BLaER1 (cell line): ENCODE results near the gene DNPEP.

Source experiments
- H3K27ac ChIP-seq: shearing (Covaris generic); formaldehyde crosslinking; 2 replicates; pipeline ENCODE4 v1.8.1; 2022
- H3K27me3 ChIP-seq: shearing (Covaris generic); formaldehyde crosslinking; 2 replicates; pipeline ENCODE4 v1.8.1; 2022
- H3K36me3 ChIP-seq: shearing (Covaris generic); formaldehyde crosslinking; 2 replicates; pipeline ENCODE4 v1.8.1; 2022
- H3K4me1 ChIP-seq: shearing (Covaris generic); formaldehyde crosslinking; 2 replicates; pipeline ENCODE4 v1.8.1; 2022
- H3K4me2 ChIP-seq: shearing (Covaris generic); formaldehyde crosslinking; 2 replicates; pipeline ENCODE4 v1.8.1; 2022
- H3K4me3 ChIP-seq: shearing (Covaris generic); formaldehyde crosslinking; 2 replicates; pipeline ENCODE4 v1.8.1; 2022
- H3K9ac ChIP-seq: shearing (Covaris generic); formaldehyde crosslinking; 2 replicates; pipeline ENCODE4 v1.8.1; 2022
- H3K9me3 ChIP-seq: shearing (Covaris generic); formaldehyde crosslinking; 2 replicates; pipeline ENCODE4 v1.8.1; 2022
- H4K20me1 ChIP-seq: shearing (Covaris generic); formaldehyde crosslinking; 2 replicates; pipeline ENCODE4 v1.8.1; 2022
- Cebpa-rat ChIP-seq: shearing (Covaris generic); IDR thresholded peaks from 2 replicates; pipeline ENCODE4 v1.8.1; 2022

The DNPEP gene

GRCh38 chr2:219429958-219430606 lies 42.4 kb upstream of the DNPEP start:
- H3K27me3 ChIP-seq, result peaks cover 17% of the 10 kb centered on the region
- no peak for TF ChIP-seq Cebpa-rat
- H3K4me2 ChIP-seq, result no peak overlapping the region
- H3K9ac ChIP-seq, result no peak overlapping the region
- peaks cover 7% of the 10 kb centered on the region for H3K4me1 ChIP-seq
- H3K9me3 ChIP-seq, result no peaks in the 10 kb centered on the region
- H3K27ac ChIP-seq, result no peak overlapping the region
- no peaks in the 10 kb centered on the region for H4K20me1 ChIP-seq
- H3K4me3 ChIP-seq, result no peak overlapping the region
- no peaks in the 10 kb centered on the region for H3K36me3 ChIP-seq

- no peak for TF ChIP-seq Cebpa-rat
- H3K4me1 ChIP-seq, result peaks cover 7% of the 10 kb centered on the region
- H3K9ac ChIP-seq, result no peak overlapping the region
- no peaks in the 10 kb centered on the region for H4K20me1 ChIP-seq
- peaks cover under 1% of the 10 kb centered on the region; the same call in 1 of the 2 replicates for H3K27me3 ChIP-seq
- no peaks in the 10 kb centered on the region for H3K9me3 ChIP-seq
- no peak overlapping the region for H3K27ac ChIP-seq
- no peak overlapping the region for H3K4me2 ChIP-seq
- no peak overlapping the region for H3K4me3 ChIP-seq
- H3K36me3 ChIP-seq, result no peaks in the 10 kb centered on the region
These were observed 40.8 kb upstream of the DNPEP start for GRCh38 chr2:219428469-219428868.

GRCh38 chr2:219426534-219427136 lies 38.9 kb upstream of the DNPEP start:
- Histone ChIP-seq H4K20me1 (no peaks in the 10 kb centered on the region), H3K4me1 (peaks cover 7% of the 10 kb centered on the region), H3K4me3 (no peak overlapping the region), H3K4me2 (no peak overlapping the region), H3K27me3 (no peaks in the 10 kb centered on the region), H3K9ac (no peak overlapping the region), H3K36me3 (no peaks in the 10 kb centered on the region), H3K27ac (no peak overlapping the region), H3K9me3 (no peaks in the 10 kb centered on the region)
- TF ChIP-seq Cebpa-rat, result no peak

- H3K9ac ChIP-seq, result no peak overlapping the region
- H3K27me3 ChIP-seq, result no peaks in the 10 kb centered on the region
- no peaks in the 10 kb centered on the region for H3K9me3 ChIP-seq
- no peak overlapping the region for H3K27ac ChIP-seq
- no peak overlapping the region for H3K4me3 ChIP-seq
- TF ChIP-seq Cebpa-rat, result no peak
- H3K4me1 ChIP-seq, result peaks cover 2% of the 10 kb centered on the region
- H3K36me3 ChIP-seq, result no peaks in the 10 kb centered on the region
- no peak overlapping the region for H3K4me2 ChIP-seq
- no peaks in the 10 kb centered on the region for H4K20me1 ChIP-seq
These were observed 38.3 kb upstream of the DNPEP start for GRCh38 chr2:219426068-219426443.

GRCh38 chr2:219425238-219426067 lies 37.7 kb upstream of the DNPEP start:
- no peaks in the 10 kb centered on the region for H3K36me3 ChIP-seq
- no peak overlapping the region for H3K4me3 ChIP-seq
- H3K27me3 ChIP-seq, result no peaks in the 10 kb centered on the region
- no peaks in the 10 kb centered on the region for H4K20me1 ChIP-seq
- H3K4me2 ChIP-seq, result no peak overlapping the region
- H3K4me1 ChIP-seq, result no peaks in the 10 kb centered on the region
- H3K27ac ChIP-seq, result no peak overlapping the region
- H3K9ac ChIP-seq, result no peak overlapping the region
- no peak for TF ChIP-seq Cebpa-rat
- H3K9me3 ChIP-seq, result no peaks in the 10 kb centered on the region

- H3K4me1 ChIP-seq, result no peaks in the 10 kb centered on the region
- H3K9me3 ChIP-seq, result no peaks in the 10 kb centered on the region
- H3K27me3 ChIP-seq, result no peaks in the 10 kb centered on the region
- H3K9ac ChIP-seq, result no peak overlapping the region
- H3K4me2 ChIP-seq, result no peak overlapping the region
- H3K27ac ChIP-seq, result no peak overlapping the region
- H4K20me1 ChIP-seq, result no peaks in the 10 kb centered on the region
- no peaks in the 10 kb centered on the region for H3K36me3 ChIP-seq
- no peak overlapping the region for H3K4me3 ChIP-seq
- no peak for TF ChIP-seq Cebpa-rat
These were observed 36.1 kb upstream of the DNPEP start for GRCh38 chr2:219423652-219424377.

- Histone ChIP-seq H3K27ac (no peak overlapping the region), H3K27me3 (no peaks in the 10 kb centered on the region), H3K36me3 (no peaks in the 10 kb centered on the region), H3K4me3 (no peak overlapping the region), H4K20me1 (no peaks in the 10 kb centered on the region), H3K4me1 (0 out of 2 replicates have a peak, but pooled peaks cover 4% of the 10 kb centered on the region), H3K4me2 (no peak overlapping the region), H3K9ac (no peak overlapping the region), H3K9me3 (no peaks in the 10 kb centered on the region)
- no peak for TF ChIP-seq Cebpa-rat
These were observed 35.3 kb upstream of the DNPEP start for GRCh38 chr2:219422952-219423534.

GRCh38 chr2:219421323-219421722 lies 33.6 kb upstream of the DNPEP start:
- no peaks in the 10 kb centered on the region for H3K9me3 ChIP-seq
- H3K27me3 ChIP-seq, result no peaks in the 10 kb centered on the region
- TF ChIP-seq Cebpa-rat, result no peak
- H3K4me3 ChIP-seq, result no peak overlapping the region
- no peak overlapping the region for H3K9ac ChIP-seq
- no peak overlapping the region for H3K27ac ChIP-seq
- no peaks in the 10 kb centered on the region for H4K20me1 ChIP-seq
- no peaks in the 10 kb centered on the region for H3K36me3 ChIP-seq
- H3K4me2 ChIP-seq, result no peak overlapping the region
- H3K4me1 ChIP-seq, result peaks cover 18% of the 10 kb centered on the region

- H3K9me3 ChIP-seq, result no peaks in the 10 kb centered on the region
- H3K4me2 ChIP-seq, result no peak overlapping the region
- no peak overlapping the region for H3K9ac ChIP-seq
- H3K27ac ChIP-seq, result no peak overlapping the region
- no peak overlapping the region for H3K4me3 ChIP-seq
- H3K36me3 ChIP-seq, result no peaks in the 10 kb centered on the region
- no peaks in the 10 kb centered on the region for H4K20me1 ChIP-seq
- TF ChIP-seq Cebpa-rat, result no peak
- H3K27me3 ChIP-seq, result no peaks in the 10 kb centered on the region
- peaks cover 25% of the 10 kb centered on the region for H3K4me1 ChIP-seq
These were observed 33.0 kb upstream of the DNPEP start for GRCh38 chr2:219420687-219421086.
